Neural crest cell (in vitro differentiated cells): ENCODE data around the gene KCNK16. TPM values are rescaled to one million over a fixed set of nuclear protein-coding genes. Genes with fewer than 3 reads are reported as not detected.

ENCODE experiments used
- DNase-seq: peaks from one replicate; pipeline ENCODE4 v3.0.0; 2021; ENCODE audit warnings: low read depth, mixed read lengths, low spot score
- H3K27ac Mint-ChIP-seq: one replicate; pipeline ENCODE4 v1.8.0; 2021; ENCODE audit warnings: mild to moderate bottlenecking, mixed read lengths; ENCODE audit not compliant: unreplicated experiment
- H3K27me3 Mint-ChIP-seq: 2 replicates; pipeline ENCODE4 v1.8.0; 2021; ENCODE audit warnings: low read depth, mild to moderate bottlenecking, mixed read lengths
- H3K36me3 Mint-ChIP-seq: 2 replicates; pipeline ENCODE4 v1.8.0; 2021; ENCODE audit warnings: low read depth, mild to moderate bottlenecking, mixed read lengths
- H3K4me1 Mint-ChIP-seq: 2 replicates; pipeline ENCODE4 v1.8.0; 2021; ENCODE audit warnings: mixed read lengths
- H3K4me3 Mint-ChIP-seq: one replicate; pipeline ENCODE4 v1.8.0; 2021; ENCODE audit warnings: mild to moderate bottlenecking, mixed read lengths
- H3K9me3 Mint-ChIP-seq: 2 replicates; pipeline ENCODE4 v1.8.0; 2021; ENCODE audit warnings: mixed read lengths
- total RNA-seq: library from RNA; stranded (reverse); gene quantifications from 2 replicates; pipeline ENCODE4 v1.2.1, GENCODE V29; 2021
- TF ChIP-seq, protein P1 (sequence below): fragments of 200-600 bp; sonication (generic); conservative IDR thresholded peaks from 2 replicates; pipeline ENCODE4 v1.5.0; 2021; ENCODE audit warnings: antibody characterized with exemption, mild to moderate bottlenecking

KCNK16 gene
- total RNA-seq, 1 donor from 2014 or later: not detected

DNA sequence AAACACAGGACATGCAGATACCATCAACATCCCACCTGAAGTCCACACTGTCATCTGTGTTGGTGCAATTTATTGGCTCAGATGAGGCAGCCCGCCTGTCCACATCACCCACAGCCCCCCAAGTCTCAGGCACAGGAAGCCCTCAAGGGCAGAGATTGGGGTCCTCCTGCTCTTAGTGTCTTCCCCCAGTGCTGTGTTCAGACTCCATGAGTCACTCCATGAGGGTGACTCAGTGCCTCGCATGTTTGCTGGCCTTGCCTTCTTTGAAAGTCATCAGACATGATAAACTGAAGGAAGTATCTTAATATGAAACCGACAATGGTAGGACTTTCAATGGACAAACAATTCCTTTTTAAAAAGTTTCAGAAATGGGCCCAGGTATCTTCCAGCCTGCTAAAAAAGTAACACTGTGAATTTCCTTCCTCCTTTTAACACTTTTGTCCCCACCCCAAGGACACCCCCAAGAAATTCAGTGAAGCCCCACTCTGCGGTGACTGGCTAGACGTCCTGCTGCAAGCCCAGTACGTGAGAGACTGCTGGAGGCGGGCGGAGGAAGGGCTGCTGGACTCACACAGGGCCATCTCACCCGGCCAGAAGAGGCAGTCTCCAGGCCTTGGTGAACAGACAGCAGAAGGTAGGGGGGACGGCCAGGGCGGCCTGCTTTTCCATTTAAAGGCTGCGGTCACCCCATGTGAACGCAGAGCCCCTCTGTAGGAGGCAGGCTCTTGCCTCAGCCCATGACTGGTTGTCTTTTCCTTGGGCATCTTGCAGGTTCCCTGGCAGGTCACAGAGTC is 43.0 kb upstream of the KCNK16 start:
- Mint-ChIP-seq H3K4me1 (peaks cover 33% of the 10 kb centered on the region), H3K4me3 (no peak overlapping the region), H3K27me3 (no peaks in the 10 kb centered on the region), H3K9me3 (no peaks in the 10 kb centered on the region), H3K27ac (peak overlapping the region; percentile 35), H3K36me3 (no peaks in the 10 kb centered on the region)
- DNase-seq: no peak
- TF ChIP-seq, protein P1, sequence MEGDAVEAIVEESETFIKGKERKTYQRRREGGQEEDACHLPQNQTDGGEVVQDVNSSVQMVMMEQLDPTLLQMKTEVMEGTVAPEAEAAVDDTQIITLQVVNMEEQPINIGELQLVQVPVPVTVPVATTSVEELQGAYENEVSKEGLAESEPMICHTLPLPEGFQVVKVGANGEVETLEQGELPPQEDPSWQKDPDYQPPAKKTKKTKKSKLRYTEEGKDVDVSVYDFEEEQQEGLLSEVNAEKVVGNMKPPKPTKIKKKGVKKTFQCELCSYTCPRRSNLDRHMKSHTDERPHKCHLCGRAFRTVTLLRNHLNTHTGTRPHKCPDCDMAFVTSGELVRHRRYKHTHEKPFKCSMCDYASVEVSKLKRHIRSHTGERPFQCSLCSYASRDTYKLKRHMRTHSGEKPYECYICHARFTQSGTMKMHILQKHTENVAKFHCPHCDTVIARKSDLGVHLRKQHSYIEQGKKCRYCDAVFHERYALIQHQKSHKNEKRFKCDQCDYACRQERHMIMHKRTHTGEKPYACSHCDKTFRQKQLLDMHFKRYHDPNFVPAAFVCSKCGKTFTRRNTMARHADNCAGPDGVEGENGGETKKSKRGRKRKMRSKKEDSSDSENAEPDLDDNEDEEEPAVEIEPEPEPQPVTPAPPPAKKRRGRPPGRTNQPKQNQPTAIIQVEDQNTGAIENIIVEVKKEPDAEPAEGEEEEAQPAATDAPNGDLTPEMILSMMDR: no peak

DNA sequence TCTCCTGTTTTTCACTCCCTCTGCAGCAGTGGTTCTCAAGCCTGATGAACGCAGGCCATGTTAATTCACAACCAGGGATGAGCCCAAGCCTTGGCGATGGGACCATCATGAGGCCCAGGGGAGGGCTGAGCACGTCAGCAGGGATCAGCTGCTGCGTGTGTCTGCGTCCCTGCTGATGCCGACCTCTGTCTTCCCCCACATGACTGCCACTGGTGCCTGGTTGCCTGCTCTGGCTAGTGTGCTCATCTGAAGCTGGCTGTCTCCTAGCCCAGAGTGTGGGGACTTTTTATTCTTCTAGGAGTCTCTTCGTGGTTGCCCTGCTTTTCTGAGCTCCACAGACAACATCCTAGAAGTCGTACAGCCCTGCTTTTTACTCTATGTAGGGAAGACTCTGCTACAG is 40.8 kb upstream of the KCNK16 start:
- TF ChIP-seq, protein P1: no peak
- no peaks in the 10 kb centered on the region for H3K27me3 Mint-ChIP-seq
- no peak overlapping the region for H3K27ac Mint-ChIP-seq
- H3K4me1 Mint-ChIP-seq: peaks cover 33% of the 10 kb centered on the region
- H3K36me3 Mint-ChIP-seq: no peaks in the 10 kb centered on the region
- no peak overlapping the region for H3K4me3 Mint-ChIP-seq
- DNase-seq: no peak
- H3K9me3 Mint-ChIP-seq: no peaks in the 10 kb centered on the region

DNA sequence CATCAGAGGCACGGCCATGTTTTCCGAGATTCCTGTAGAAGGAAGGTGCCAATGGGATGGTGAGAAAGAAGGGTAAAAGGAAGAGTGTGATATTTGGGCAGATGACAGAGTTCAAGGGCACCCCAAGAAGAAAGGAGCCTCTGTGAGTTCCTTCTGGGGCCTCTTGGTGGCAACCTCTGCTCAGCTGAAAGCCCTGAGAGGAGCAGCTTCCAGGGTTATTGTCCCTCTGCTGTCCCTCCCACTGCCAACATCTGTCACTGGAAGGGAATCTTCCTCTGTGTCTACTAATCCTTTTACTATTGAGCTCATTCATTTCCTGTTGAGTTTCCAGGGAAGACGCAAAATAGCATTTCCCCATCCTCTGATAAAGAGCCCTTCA is 40.0 kb upstream of the KCNK16 start:
- Mint-ChIP-seq H3K4me3 (no peak overlapping the region), H3K27ac (no peak overlapping the region), H3K9me3 (no peaks in the 10 kb centered on the region), H3K4me1 (peaks cover 29% of the 10 kb centered on the region), H3K36me3 (no peaks in the 10 kb centered on the region), H3K27me3 (no peaks in the 10 kb centered on the region)
- DNase-seq: no peak
- TF ChIP-seq, protein P1: no peak

DNA sequence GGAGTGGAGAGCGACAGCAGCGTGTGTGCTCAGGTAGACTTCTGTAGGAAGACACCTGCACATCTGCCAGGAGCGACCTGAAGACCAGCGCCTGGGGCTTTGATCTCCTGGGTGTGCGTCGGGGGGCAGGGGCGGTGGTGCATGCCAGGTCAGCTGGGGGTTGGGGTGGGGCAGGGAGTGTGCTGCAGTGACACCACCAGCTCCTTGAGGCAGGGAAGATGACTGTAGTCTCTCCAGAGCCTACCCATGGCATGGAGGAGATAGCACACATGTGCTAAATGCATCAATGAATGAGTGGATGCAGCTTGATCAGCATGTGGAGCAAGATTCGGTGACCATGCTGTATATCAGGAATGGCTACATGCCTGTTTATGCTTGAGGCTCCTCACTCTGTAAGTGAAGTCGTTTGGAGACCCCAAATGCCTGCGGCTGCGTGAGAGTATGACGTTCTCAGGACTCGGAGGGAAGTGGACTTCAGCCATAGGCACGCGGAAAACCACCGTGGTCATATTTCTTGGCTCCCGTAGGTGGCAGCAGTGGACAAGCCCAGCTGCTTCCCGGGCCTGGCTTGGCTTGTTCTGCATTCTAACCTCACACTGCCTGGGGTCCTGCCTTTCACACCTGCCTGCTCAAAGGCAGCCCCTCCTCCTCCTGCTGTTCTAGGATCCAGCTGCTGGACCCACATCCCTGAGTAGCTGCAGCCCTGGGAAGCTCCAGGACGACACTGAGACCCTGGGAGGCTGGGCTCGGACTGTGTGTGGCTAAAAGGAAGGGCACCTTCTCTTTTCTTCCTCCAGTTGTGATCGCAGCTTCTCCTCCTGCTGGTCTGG is 39.4 kb upstream of the KCNK16 start:
- DNase-seq: peak; percentile 74
- TF ChIP-seq, protein P1: peak; percentile 88
- Mint-ChIP-seq H3K9me3 (no peaks in the 10 kb centered on the region), H3K36me3 (no peaks in the 10 kb centered on the region), H3K4me1 (peaks cover 23% of the 10 kb centered on the region), H3K27me3 (no peaks in the 10 kb centered on the region), H3K27ac (no peak overlapping the region), H3K4me3 (no peak overlapping the region)

DNA sequence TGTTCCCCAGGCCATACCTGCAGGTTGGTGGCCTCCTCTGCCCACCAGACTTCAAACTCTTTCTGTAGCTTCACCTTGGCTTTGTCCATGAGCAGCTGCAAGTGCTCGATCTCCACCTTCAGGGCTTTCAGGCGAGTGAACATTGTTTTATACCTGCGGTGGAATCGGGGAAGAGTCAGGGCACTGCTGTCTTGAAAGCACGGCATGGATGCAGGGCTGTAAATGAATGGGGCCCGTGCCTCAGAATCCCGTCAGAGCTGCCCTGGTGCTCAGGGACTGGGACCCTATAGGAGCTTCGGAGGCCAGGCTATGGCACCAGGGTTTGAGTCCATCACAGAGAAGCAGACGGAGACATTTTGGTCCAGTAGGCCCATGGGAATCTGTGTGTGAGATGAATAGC is 37.9 kb upstream of the KCNK16 start:
- Mint-ChIP-seq H3K27ac (no peak overlapping the region), H3K27me3 (no peaks in the 10 kb centered on the region), H3K4me1 (peaks cover 14% of the 10 kb centered on the region), H3K36me3 (no peaks in the 10 kb centered on the region), H3K4me3 (no peak overlapping the region), H3K9me3 (no peaks in the 10 kb centered on the region)
- DNase-seq: no peak
- TF ChIP-seq, protein P1: no peak
